MM.1S (cell line): ENCODE measurements around the gene REL.
A peak's percentile ranks its signal among the peaks of the same experiment; 100 is the strongest.

Experiments used
- DNase-seq: peaks from one replicate; pipeline ENCODE4 v3.0.0-alpha.2; 2015
- H2AFZ ChIP-seq: fragments of 300-600 bp; sonication (generic); 2 replicates; pipeline ENCODE4 v1.6.0; 2016; ENCODE audit warnings: antibody characterized with exemption, low read length
- H3F3A ChIP-seq: fragments of 300-600 bp; sonication (generic); 2 replicates; pipeline ENCODE4 v1.6.1; 2016; ENCODE audit warnings: mild to moderate bottlenecking, antibody characterized with exemption, low read length, moderate library complexity, mixed read lengths; ENCODE audit not compliant: insufficient read depth
- H3K27ac ChIP-seq: fragments of 300-600 bp; sonication (generic); 2 replicates; pipeline ENCODE4 v1.5.1; 2016; ENCODE audit warnings: mild to moderate bottlenecking, low read length
- H3K27me3 ChIP-seq: fragments of 300-600 bp; sonication (generic); replicated peaks from 2 replicates; pipeline ENCODE4 v1.6.0; 2016; ENCODE audit warnings: low read length; ENCODE audit not compliant: insufficient read depth
- H3K36me3 ChIP-seq: fragments of 300-600 bp; sonication (generic); replicated peaks from 2 replicates; pipeline ENCODE4 v1.6.1; 2016; ENCODE audit warnings: mild to moderate bottlenecking, low read length, mixed read lengths; ENCODE audit not compliant: insufficient read depth
- H3K4me1 ChIP-seq: fragments of 300-600 bp; sonication (generic); 2 replicates; pipeline ENCODE4 v1.6.1; 2016; ENCODE audit warnings: low read length, mixed read lengths
- H3K4me2 ChIP-seq: fragments of 300-600 bp; sonication (generic); 2 replicates; pipeline ENCODE4 v1.6.0; 2016; ENCODE audit warnings: low read depth, low read length
- H3K4me3 ChIP-seq: fragments of 300-600 bp; sonication (generic); 2 replicates; pipeline ENCODE4 v1.5.1; 2016; ENCODE audit warnings: low read length, mixed read lengths
- H3K79me2 ChIP-seq: fragments of 300-600 bp; sonication (generic); 2 replicates; pipeline ENCODE4 v1.6.1; 2016; ENCODE audit warnings: mixed run types, low read length, mixed read lengths
- H3K9ac ChIP-seq: fragments of 300-600 bp; sonication (generic); 2 replicates; pipeline ENCODE4 v1.6.1; 2016; ENCODE audit warnings: low read length, mixed read lengths
- H3K9me2 ChIP-seq: fragments of 300-600 bp; sonication (generic); replicated peaks from 2 replicates; pipeline ENCODE4 v1.6.1; 2016; ENCODE audit warnings: mild to moderate bottlenecking, low read length, mixed read lengths; ENCODE audit not compliant: insufficient read depth
- H3K9me3 ChIP-seq: fragments of 300-600 bp; sonication (generic); replicated peaks from 2 replicates; pipeline ENCODE4 v1.6.1; 2016; ENCODE audit warnings: mild to moderate bottlenecking, low read length, mixed read lengths; ENCODE audit not compliant: insufficient read depth
- H4K20me1 ChIP-seq: fragments of 300-600 bp; sonication (generic); 2 replicates; pipeline ENCODE4 v1.6.1; 2016; ENCODE audit warnings: mild to moderate bottlenecking, low read length, moderate library complexity, mixed read lengths; ENCODE audit not compliant: insufficient read depth
- CTCF ChIP-seq: fragments of 300-600 bp; sonication (generic); IDR thresholded peaks from 2 replicates; pipeline ENCODE4 v1.5.1; 2016; ENCODE audit warnings: antibody characterized with exemption, low read length, mixed read lengths
- EZH2 ChIP-seq: fragments of 300-600 bp; sonication (generic); optimal IDR thresholded peaks from 2 replicates; pipeline ENCODE3; 2017; ENCODE audit warnings: low read depth, mild to moderate bottlenecking, antibody characterized with exemption, low read length, mixed read lengths
- EZH2phosphoT487 ChIP-seq: fragments of 300-600 bp; sonication (generic); IDR thresholded peaks from 2 replicates; pipeline ENCODE4 v1.6.1; 2018; ENCODE audit warnings: antibody characterized with exemption, low read length

The REL gene

DNA sequence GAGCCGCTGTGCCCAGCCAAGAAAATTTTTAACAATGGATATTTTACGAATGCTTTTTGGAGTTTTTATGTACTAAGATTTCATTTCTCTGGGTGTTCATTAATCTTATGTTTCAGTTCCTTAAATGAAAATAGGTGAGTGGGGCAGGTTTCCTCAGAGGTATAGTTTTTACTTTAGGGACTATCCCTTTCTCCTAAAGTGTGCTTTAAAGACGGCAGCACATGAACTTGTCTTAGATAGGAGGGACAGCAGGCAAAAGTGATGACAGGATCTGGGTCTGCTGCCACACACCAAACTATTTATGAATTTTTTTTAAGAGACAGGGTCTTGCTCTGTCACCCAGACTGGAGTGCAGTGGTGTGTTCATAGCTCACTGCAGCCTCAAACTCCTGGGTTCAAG is 8.0 kb upstream of the REL start:
- no peak for TF ChIP-seq EZH2
- Histone ChIP-seq H3K9ac (no peak overlapping the region), H3K4me3 (no peak overlapping the region)

DNA sequence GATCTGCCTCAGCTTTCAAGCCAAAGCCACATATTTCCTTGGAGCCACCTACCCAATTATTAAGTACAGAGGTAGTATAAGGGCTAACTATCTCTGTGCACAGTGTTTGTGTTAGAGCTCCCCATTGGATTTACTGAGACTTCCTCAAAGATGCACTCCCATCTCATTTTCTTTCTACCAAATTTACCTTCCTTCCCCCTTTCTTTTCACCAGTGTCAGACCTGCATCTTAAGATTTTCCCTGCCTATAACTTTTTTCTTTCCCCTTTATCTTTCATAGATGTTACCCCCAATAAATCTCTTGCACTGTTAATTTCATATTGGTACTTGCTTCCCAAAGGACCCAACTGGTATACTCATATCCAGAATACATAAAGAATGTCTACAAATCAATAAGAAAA is 5.9 kb upstream of the REL start:
- H3K9ac ChIP-seq: no peak overlapping the region
- H3K9me3 ChIP-seq: no peaks in the 10 kb centered on the region
- H3K4me2 ChIP-seq: no peak overlapping the region
- no peak overlapping the region for H3K4me3 ChIP-seq
- no peaks in the 10 kb centered on the region for H3K9me2 ChIP-seq
- TF ChIP-seq EZH2 (no peak), CTCF (no peak), EZH2phosphoT487 (no peak)
- H3K27ac ChIP-seq: no peak overlapping the region
- H3K27me3 ChIP-seq: peaks cover 37% of the 10 kb centered on the region
- no peak for DNase-seq
- H3K36me3 ChIP-seq: no peaks in the 10 kb centered on the region
- H3K4me1 ChIP-seq: peaks cover 11% of the 10 kb centered on the region
- peaks cover 3% of the 10 kb centered on the region; the same call in 1 of the 2 replicates for H3F3A ChIP-seq
- H2AFZ ChIP-seq: no peak overlapping the region
- H4K20me1 ChIP-seq: no peaks in the 10 kb centered on the region
- H3K79me2 ChIP-seq: no peaks in the 10 kb centered on the region

More for the DNA sequence above, 8.0 kb upstream of the REL start:
- DNase-seq: peak; percentile 27
- peaks cover 24% of the 10 kb centered on the region for H3K27me3 ChIP-seq
- no peaks in the 10 kb centered on the region for H3K79me2 ChIP-seq
- peaks cover 3% of the 10 kb centered on the region; the same call in 1 of the 2 replicates for H3F3A ChIP-seq
- H3K36me3 ChIP-seq: no peaks in the 10 kb centered on the region
- no peaks in the 10 kb centered on the region for H4K20me1 ChIP-seq
- H2AFZ ChIP-seq: no peak overlapping the region
- H3K9me3 ChIP-seq: no peaks in the 10 kb centered on the region
- H3K9me2 ChIP-seq: no peaks in the 10 kb centered on the region
- no peak overlapping the region for H3K27ac ChIP-seq
- peaks cover 11% of the 10 kb centered on the region for H3K4me1 ChIP-seq
- 0 out of 2 replicates have a peak overlapping the region, but pooled peaks have one; percentile 13 for H3K4me2 ChIP-seq

GRCh38 chr2:60880643-60881046 is 729 bp upstream of the REL start:
- H3F3A ChIP-seq: peaks cover 17% of the 10 kb centered on the region
- H3K9ac ChIP-seq: peak overlapping the region; percentile 90
- peaks cover 22% of the 10 kb centered on the region for H3K4me1 ChIP-seq
- H3K9me3 ChIP-seq: no peaks in the 10 kb centered on the region
- no peaks in the 10 kb centered on the region for H4K20me1 ChIP-seq
- peak overlapping the region; percentile 90 for H3K4me3 ChIP-seq
- H3K4me2 ChIP-seq: peak overlapping the region; percentile 91
- peak overlapping the region; percentile 35; the same call in 1 of the 2 replicates for H3K27ac ChIP-seq
- peaks cover 66% of the 10 kb centered on the region for H3K27me3 ChIP-seq
- H3K79me2 ChIP-seq: no peaks in the 10 kb centered on the region
- TF ChIP-seq EZH2phosphoT487: no peak
- no peak; the same call in none of the 2 replicates for TF ChIP-seq CTCF
- TF ChIP-seq EZH2: no peak
- DNase-seq: no peak
- peak overlapping the region; percentile 74 for H2AFZ ChIP-seq
- no peaks in the 10 kb centered on the region for H3K9me2 ChIP-seq
- no peaks in the 10 kb centered on the region for H3K36me3 ChIP-seq

DNA sequence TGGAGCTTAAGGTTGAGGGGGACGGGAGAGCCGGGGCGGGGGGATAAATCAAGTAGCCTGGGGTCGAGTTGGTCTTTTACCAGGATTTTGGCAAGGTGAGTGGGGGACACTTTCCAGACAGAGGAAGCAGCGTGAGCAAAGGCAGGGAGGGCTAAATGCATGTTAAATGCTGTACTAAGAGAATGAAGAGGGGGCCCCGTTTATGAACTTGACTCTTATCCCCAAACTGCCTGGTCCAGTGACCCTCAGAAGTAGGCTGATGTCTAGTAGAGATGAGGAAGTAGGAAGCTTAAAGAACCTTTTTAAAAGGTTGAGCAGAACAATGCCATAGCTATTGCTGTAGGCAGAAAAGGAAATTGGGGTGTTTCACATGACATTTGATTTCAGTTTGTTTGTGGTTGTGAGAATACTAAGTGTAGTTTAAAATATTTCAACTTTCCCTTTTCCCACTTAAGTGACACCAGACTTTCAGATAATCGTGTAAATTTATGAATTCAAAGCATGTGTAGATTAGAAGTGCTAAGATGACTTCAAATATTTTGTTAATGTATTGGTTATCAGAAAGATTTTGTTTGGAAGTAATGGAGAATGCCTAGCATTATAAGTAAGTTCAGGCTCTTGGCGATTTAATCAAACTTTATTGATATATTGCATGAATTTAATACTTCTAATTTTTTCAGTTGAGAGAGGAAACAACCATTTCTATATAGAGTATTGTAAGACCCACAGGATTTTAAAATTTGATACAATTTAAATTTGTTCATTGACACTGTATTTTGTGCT is 1.8 kb downstream of the REL start:
- peaks cover 68% of the 10 kb centered on the region for H3K27me3 ChIP-seq
- no peak overlapping the region for H3K27ac ChIP-seq
- H3K9ac ChIP-seq: no peak overlapping the region
- no peaks in the 10 kb centered on the region for H3K9me2 ChIP-seq
- TF ChIP-seq EZH2phosphoT487: 0 out of 2 replicates have a peak, but pooled peaks have one; percentile 34
- no peak for TF ChIP-seq EZH2
- H3K4me2 ChIP-seq: peak overlapping the region; percentile 51
- peak; percentile 65 for DNase-seq
- no peaks in the 10 kb centered on the region for H3K9me3 ChIP-seq
- H3K4me3 ChIP-seq: no peak overlapping the region
- peaks cover 17% of the 10 kb centered on the region for H3F3A ChIP-seq
- H2AFZ ChIP-seq: no peak overlapping the region
- no peaks in the 10 kb centered on the region for H3K79me2 ChIP-seq
- no peaks in the 10 kb centered on the region for H3K36me3 ChIP-seq
- no peaks in the 10 kb centered on the region for H4K20me1 ChIP-seq
- H3K4me1 ChIP-seq: peaks cover 22% of the 10 kb centered on the region
